ENCODE data around the gene ZBTB20. TPM values are rescaled to one million over a fixed set of nuclear protein-coding genes. Genes with fewer than 3 reads are reported as not detected.

ZBTB20 gene
- total and polyA plus RNA-seq, 4 donors = 0.74 to 77.1 (median 27.9) TPM

GRCh38 chr3:114496021-114496434 is 651.1 kb downstream of the ZBTB20 start:
- Histone ChIP-seq H3K27me3 (ENCODE audit: control insufficient read depth in 3 of 3, insufficient read depth in 3 of 3, low read length in 2 of 3) (no peaks in the 10 kb centered on the region), H3K4me1 (ENCODE audit: control insufficient read depth in 5 of 5, insufficient read depth in 5 of 5, low read length in 5 of 5) (peaks cover 0 to 48% (median 0%) of the 10 kb centered on the region in 5 donors), H3K9ac (ENCODE audit: insufficient read depth in 1 of 2, low read length in 2 of 2) (no peak overlapping the region), H3K36me3 (ENCODE audit: control insufficient read depth in 4 of 4, insufficient read depth in 4 of 4, low read length in 4 of 4) (peaks cover 0 to 3% (median 0%) of the 10 kb centered on the region in 4 donors), H3K4me3 (no peak overlapping the region), H3K9me3 (ENCODE audit: control insufficient read depth in 4 of 4, insufficient read depth in 3 of 4, low read length in 3 of 4) (no peaks in the 10 kb centered on the region), H3K27ac (ENCODE audit: low read depth in 1 of 2, low read length in 1 of 2) (peak overlapping the region in 1 of 2 donors; percentile 87)
- ATAC-seq (ENCODE audit: insufficient read depth, low FRiP score) = no peak
- no peak for DNase-seq
- WGBS, 2 donors = 84 to 88% methylated on average over 1 of the region's 1 CpG
- no peak for TF ChIP-seq CTCF (IDR thresholded peaks at IDR 0.05; ENCODE audit: control extremely low read depth, extremely low read depth)

GRCh38 chr3:114494498-114494897 is 652.6 kb downstream of the ZBTB20 start:
- H3K27ac ChIP-seq (ENCODE audit: low read depth in 1 of 2, low read length in 1 of 2) = peak overlapping the region in 1 of 2 donors; percentile 29
- H3K4me3 ChIP-seq = no peak overlapping the region
- DNase-seq = no peak
- H3K36me3 ChIP-seq (ENCODE audit: control insufficient read depth in 4 of 4, insufficient read depth in 4 of 4, low read length in 4 of 4) = peaks cover 0 to 3% (median 0%) of the 10 kb centered on the region in 4 donors
- no peak for TF ChIP-seq CTCF (IDR thresholded peaks at IDR 0.05; ENCODE audit: control extremely low read depth, extremely low read depth)
- H3K4me1 ChIP-seq (ENCODE audit: control insufficient read depth in 5 of 5, insufficient read depth in 5 of 5, low read length in 5 of 5) = peaks cover 0 to 47% (median 0%) of the 10 kb centered on the region in 5 donors
- ATAC-seq (ENCODE audit: insufficient read depth, low FRiP score) = no peak
- 84 to 85% methylated on average over 1 of the region's 1 CpG for WGBS, 2 donors
- H3K9me3 ChIP-seq (ENCODE audit: control insufficient read depth in 4 of 4, insufficient read depth in 3 of 4, low read length in 3 of 4) = no peaks in the 10 kb centered on the region
- no peak overlapping the region for H3K9ac ChIP-seq (ENCODE audit: insufficient read depth in 1 of 2, low read length in 2 of 2)
- no peaks in the 10 kb centered on the region for H3K27me3 ChIP-seq (ENCODE audit: control insufficient read depth in 3 of 3, insufficient read depth in 3 of 3, low read length in 2 of 3)

GRCh38 chr3:114490829-114491228 is 656.3 kb downstream of the ZBTB20 start:
- no peaks in the 10 kb centered on the region for H3K36me3 ChIP-seq (ENCODE audit: control insufficient read depth in 4 of 4, insufficient read depth in 4 of 4, low read length in 4 of 4)
- no peaks in the 10 kb centered on the region for H3K27me3 ChIP-seq (ENCODE audit: control insufficient read depth in 3 of 3, insufficient read depth in 3 of 3, low read length in 2 of 3)
- no peaks in the 10 kb centered on the region for H3K9me3 ChIP-seq (ENCODE audit: control insufficient read depth in 4 of 4, insufficient read depth in 3 of 4, low read length in 3 of 4)
- H3K9ac ChIP-seq (ENCODE audit: insufficient read depth in 1 of 2, low read length in 2 of 2) = no peak overlapping the region
- no peak for TF ChIP-seq CTCF (IDR thresholded peaks at IDR 0.05; ENCODE audit: control extremely low read depth, extremely low read depth)
- 98 to 100% methylated on average over 1 of the region's 1 CpG for WGBS, 2 donors
- ATAC-seq (ENCODE audit: insufficient read depth, low FRiP score) (no peak), DNase-seq (no peak)
- H3K4me3 ChIP-seq = no peak overlapping the region
- H3K27ac ChIP-seq (ENCODE audit: low read depth in 1 of 2, low read length in 1 of 2) = no peak overlapping the region
- peaks cover 0 to 20% (median 0%) of the 10 kb centered on the region in 5 donors for H3K4me1 ChIP-seq (ENCODE audit: control insufficient read depth in 5 of 5, insufficient read depth in 5 of 5, low read length in 5 of 5)

GRCh38 chr3:114487502-114487901 is 659.6 kb downstream of the ZBTB20 start:
- Histone ChIP-seq H3K36me3 (ENCODE audit: control insufficient read depth in 4 of 4, insufficient read depth in 4 of 4, low read length in 4 of 4) (no peaks in the 10 kb centered on the region), H3K27me3 (ENCODE audit: control insufficient read depth in 3 of 3, insufficient read depth in 3 of 3, low read length in 2 of 3) (no peaks in the 10 kb centered on the region), H3K27ac (ENCODE audit: low read depth in 1 of 2, low read length in 1 of 2) (no peak overlapping the region), H3K4me3 (no peak overlapping the region), H3K9ac (ENCODE audit: insufficient read depth in 1 of 2, low read length in 2 of 2) (no peak overlapping the region), H3K9me3 (ENCODE audit: control insufficient read depth in 4 of 4, insufficient read depth in 3 of 4, low read length in 3 of 4) (no peaks in the 10 kb centered on the region), H3K4me1 (ENCODE audit: control insufficient read depth in 5 of 5, insufficient read depth in 5 of 5, low read length in 5 of 5) (peaks cover 0 to 26% (median 10%) of the 10 kb centered on the region in 5 donors)
- DNase-seq (no peak), ATAC-seq (ENCODE audit: insufficient read depth, low FRiP score) (no peak)
- 97 to 98% methylated on average over 8 of the region's 8 CpGs for WGBS, 2 donors
- no peak for TF ChIP-seq CTCF (IDR thresholded peaks at IDR 0.05; ENCODE audit: control extremely low read depth, extremely low read depth)
